ENCODE data around the gene PHC1. TPM values are rescaled to one million over a fixed set of nuclear protein-coding genes. Genes with fewer than 3 reads are reported as not detected.

PHC1 gene
- total RNA-seq, 2 experiments from 2014 or later = 20.3 to 21.6 TPM

DNA sequence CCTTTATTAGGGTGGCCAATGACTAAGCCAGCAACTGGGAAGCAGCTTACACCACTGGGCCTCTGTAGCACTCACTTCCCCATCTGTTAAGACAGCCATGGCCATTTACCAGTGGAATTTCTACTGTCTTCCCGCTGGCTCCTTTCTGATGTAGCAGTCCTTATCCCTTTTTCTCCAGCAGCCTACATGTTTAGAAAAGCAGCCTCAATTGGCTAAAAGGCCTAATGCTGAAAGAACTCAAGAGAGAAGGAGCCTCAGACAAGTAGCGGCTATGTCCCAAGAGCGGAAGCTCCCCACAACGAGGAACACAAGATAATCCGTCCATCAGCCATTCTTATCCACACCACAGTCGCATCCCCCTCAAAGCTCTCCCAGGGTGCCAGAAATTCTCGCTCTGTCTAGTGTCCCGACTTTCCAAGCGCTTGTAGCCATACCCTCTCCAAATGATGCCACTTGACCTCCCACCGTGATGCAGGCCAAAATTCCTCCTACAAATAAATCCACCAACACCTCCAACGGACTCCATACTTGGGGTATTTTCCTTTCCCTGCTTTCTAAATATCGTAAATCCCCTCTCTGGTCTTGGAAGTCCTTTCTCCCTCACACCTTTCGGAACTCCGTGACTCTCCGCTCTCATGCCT is 34.5 kb downstream of the PHC1 start:
- H3K4me1 Mint-ChIP-seq (ENCODE audit: low read depth) = peaks cover 48% of the 10 kb centered on the region
- peak overlapping the region; percentile 90 for H3K27ac Mint-ChIP-seq
- DNase-seq (peak; percentile 29), ATAC-seq (no peak)
- POLR2A ChIA-PET = interaction anchor here (0.6 to 3.9 kb wide), 13 partner anchors 9 to 301 kb away, joined by 3 to 30 read pairs (median 4); no protein-coding TSS in a partner anchor
- peaks cover 48% of the 10 kb centered on the region for H3K36me3 Mint-ChIP-seq (ENCODE audit: low read depth)
- TF ChIP-seq, protein P1, sequence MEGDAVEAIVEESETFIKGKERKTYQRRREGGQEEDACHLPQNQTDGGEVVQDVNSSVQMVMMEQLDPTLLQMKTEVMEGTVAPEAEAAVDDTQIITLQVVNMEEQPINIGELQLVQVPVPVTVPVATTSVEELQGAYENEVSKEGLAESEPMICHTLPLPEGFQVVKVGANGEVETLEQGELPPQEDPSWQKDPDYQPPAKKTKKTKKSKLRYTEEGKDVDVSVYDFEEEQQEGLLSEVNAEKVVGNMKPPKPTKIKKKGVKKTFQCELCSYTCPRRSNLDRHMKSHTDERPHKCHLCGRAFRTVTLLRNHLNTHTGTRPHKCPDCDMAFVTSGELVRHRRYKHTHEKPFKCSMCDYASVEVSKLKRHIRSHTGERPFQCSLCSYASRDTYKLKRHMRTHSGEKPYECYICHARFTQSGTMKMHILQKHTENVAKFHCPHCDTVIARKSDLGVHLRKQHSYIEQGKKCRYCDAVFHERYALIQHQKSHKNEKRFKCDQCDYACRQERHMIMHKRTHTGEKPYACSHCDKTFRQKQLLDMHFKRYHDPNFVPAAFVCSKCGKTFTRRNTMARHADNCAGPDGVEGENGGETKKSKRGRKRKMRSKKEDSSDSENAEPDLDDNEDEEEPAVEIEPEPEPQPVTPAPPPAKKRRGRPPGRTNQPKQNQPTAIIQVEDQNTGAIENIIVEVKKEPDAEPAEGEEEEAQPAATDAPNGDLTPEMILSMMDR (IDR thresholded peaks at IDR 0.05) = no peak
- H3K27me3 Mint-ChIP-seq = no peaks in the 10 kb centered on the region
- CTCF ChIA-PET = interaction anchor here (0.8 to 11.1 kb wide), 20 partner anchors 12 to 300 kb away, joined by 3 to 173 read pairs (median 8); partner anchors contain the start of gene PHC1
- peaks cover 13% of the 10 kb centered on the region for H3K9me3 Mint-ChIP-seq
- intact Hi-C loops (cut with micrococcal nuclease) = loop anchor here (1.0 to 2.0 kb wide), 3 partner anchors 34 to 90 kb away; partner anchors contain the start of gene PHC1
- peak overlapping the region; percentile 94 for H3K4me3 Mint-ChIP-seq

DNA sequence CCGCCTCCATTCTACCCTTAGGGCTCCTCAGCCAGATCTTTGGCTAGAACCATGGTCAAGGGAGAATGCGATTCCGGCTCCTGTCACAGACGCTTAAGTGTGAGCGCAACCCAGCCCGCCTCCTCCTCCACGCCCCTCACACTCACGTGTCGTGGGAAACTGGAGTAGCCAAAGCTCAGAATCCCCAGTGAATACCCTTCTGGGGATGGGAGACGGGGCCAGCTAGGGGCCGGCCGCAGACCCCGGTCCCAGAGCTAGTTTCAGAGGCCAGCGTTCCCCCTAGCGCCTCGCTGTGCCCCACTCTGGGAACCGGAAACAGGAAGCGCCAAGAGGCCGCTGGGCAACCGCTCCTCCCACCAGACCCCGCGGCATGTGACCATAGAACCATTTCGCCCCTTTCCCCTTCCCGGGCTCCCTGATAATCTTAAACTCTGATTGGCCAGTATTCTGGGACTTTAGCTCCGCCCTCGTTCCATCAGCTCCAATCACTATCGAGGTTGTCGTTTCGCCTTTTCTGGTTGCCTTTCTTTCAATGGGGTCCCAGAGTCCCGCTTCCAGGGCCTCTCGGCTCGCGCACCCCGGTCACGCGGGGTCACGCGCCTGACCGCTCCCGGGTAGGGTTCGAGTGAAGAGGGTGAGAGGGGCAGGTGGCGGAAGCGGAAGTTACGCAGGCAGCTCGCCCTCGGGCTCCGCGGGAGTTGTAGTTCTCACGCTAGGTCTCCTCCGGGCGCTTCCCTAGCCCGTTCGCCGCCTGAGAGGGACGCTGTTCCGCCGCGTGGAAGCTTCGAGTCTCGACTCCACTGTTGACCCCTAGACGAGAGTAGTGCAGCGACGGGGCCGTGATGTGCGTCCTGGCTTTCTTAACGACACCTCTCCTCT is 35.3 kb downstream of the PHC1 start, which contains the start of gene M6PR:
TSS of gene M6PR (minus strand) at position 304 of the 879 bp plus-strand sequence. CDS start 3,241 bp downstream, outside the sequence.
- peaks cover 55% of the 10 kb centered on the region for H3K4me1 Mint-ChIP-seq (ENCODE audit: low read depth)
- TF ChIP-seq, protein P1 (IDR thresholded peaks at IDR 0.05) = peak; percentile 43
- DNase-seq = peak; percentile 97
- intact Hi-C loops (cut with micrococcal nuclease) = loop anchor here (1.0 to 5.0 kb wide), 4 partner anchors 35 to 90 kb away; partner anchors contain the start of gene PHC1
- H3K36me3 Mint-ChIP-seq (ENCODE audit: low read depth) = peaks cover 55% of the 10 kb centered on the region
- POLR2A ChIA-PET = interaction anchor here (0.6 to 3.9 kb wide), 17 partner anchors 8 to 302 kb away, joined by 3 to 30 read pairs (median 4); no protein-coding TSS in a partner anchor
- peak within 1 kb of the TSS; percentile 90 for H3K27ac Mint-ChIP-seq
- CTCF ChIA-PET = interaction anchor here (0.6 to 11.1 kb wide), 28 partner anchors 11 to 301 kb away, joined by 3 to 173 read pairs (median 4); partner anchors contain the start of gene PHC1
- H3K4me3 Mint-ChIP-seq = peak within 1 kb of the TSS; percentile 94
- H3K9me3 Mint-ChIP-seq = peaks cover 17% of the 10 kb centered on the region
- ATAC-seq = peak; percentile 83
- H3K27me3 Mint-ChIP-seq = no peaks in the 10 kb centered on the region

DNA sequence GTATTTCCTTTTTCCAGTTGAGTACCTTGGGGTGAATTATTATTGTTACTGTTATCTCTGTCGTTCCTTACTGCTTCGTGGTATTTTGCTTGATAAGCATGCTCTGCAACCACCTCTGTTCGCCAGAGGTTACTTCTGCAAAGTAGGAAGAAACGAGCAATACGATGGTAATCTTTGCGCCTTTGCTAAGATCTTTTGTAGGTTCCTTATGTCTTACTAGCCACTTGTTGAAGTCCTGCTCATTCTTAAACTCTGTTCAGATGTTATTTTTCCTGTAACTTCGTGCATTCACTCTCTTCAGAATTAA is 35.9 kb downstream of the PHC1 start:
- Mint-ChIP-seq H3K9me3 (peaks cover 17% of the 10 kb centered on the region), H3K27ac (peak overlapping the region; percentile 90), H3K36me3 (ENCODE audit: low read depth) (peaks cover 57% of the 10 kb centered on the region), H3K27me3 (no peaks in the 10 kb centered on the region), H3K4me1 (ENCODE audit: low read depth) (peaks cover 58% of the 10 kb centered on the region), H3K4me3 (peak overlapping the region; percentile 94)
- intact Hi-C loops (cut with micrococcal nuclease) = loop anchor here (5.0 kb wide), 1 partner anchor 47 kb away; no protein-coding TSS in a partner anchor
- CTCF ChIA-PET = interaction anchor here (0.8 to 11.1 kb wide), 23 partner anchors 11 to 301 kb away, joined by 3 to 173 read pairs (median 6); partner anchors contain the start of gene PHC1
- TF ChIP-seq, protein P1 (IDR thresholded peaks at IDR 0.05) = no peak
- ATAC-seq (no peak), DNase-seq (no peak)
- POLR2A ChIA-PET = interaction anchor here (0.9 to 3.9 kb wide), 12 partner anchors 10 to 96 kb away, joined by 3 to 30 read pairs (median 5); no protein-coding TSS in a partner anchor

DNA sequence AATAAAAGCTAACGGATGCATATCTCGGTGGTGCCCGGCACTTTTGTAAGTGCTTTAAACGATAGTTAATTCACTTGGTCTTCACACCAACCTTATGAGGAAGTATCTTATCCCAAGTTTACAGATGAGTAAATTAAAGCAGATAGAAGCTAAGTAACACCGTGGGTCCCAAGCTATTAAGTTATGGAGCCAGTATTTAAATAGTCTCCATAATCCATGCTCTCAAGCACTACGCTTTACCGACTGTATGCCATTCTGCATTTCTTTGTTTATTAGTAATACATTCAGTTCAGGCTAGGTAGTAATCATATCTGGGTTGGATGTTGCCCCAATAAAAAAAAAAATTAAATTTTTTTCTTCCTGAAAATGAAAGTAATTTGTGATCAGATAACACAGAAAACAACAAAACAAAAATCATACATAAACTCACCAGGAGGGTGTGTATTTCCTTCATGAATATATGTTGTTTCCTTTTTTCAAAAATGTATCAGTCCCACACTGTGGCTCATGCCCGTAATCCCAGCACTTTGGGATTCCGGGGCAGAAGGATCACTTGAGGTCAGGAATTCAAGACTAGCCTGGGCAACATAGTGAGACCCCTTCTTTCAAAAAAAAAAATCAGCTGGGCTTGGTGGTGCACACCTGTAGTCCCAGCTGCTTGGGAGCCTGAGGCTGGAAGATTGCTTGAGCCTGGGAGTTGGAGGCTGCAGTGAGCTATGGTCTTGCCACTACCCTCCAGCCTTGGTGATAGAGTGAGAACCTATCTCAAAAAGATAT is 36.6 kb downstream of the PHC1 start:
- ATAC-seq = no peak
- Mint-ChIP-seq H3K27me3 (no peaks in the 10 kb centered on the region), H3K27ac (peak overlapping the region; percentile 90), H3K36me3 (ENCODE audit: low read depth) (peaks cover 59% of the 10 kb centered on the region), H3K4me1 (ENCODE audit: low read depth) (peaks cover 59% of the 10 kb centered on the region), H3K4me3 (peak overlapping the region; percentile 94), H3K9me3 (peaks cover 19% of the 10 kb centered on the region)
- DNase-seq = no peak
- CTCF ChIA-PET = interaction anchor here (0.5 to 11.1 kb wide), 20 partner anchors 10 to 1179 kb away, joined by 3 to 173 read pairs (median 5); partner anchors contain the start of gene CLEC7A
- intact Hi-C loops (cut with micrococcal nuclease) = loop anchor here (5.0 kb wide), 1 partner anchor 46 kb away; no protein-coding TSS in a partner anchor
- POLR2A ChIA-PET = interaction anchor here (0.6 to 3.9 kb wide), 12 partner anchors 9 to 718 kb away, joined by 3 to 30 read pairs (median 5); no protein-coding TSS in a partner anchor
- TF ChIP-seq, protein P1 (IDR thresholded peaks at IDR 0.05) = peak; percentile 44

All from activated CD8-positive, alpha-beta T cell treated with anti-CD3 and anti-CD28 coated beads for 36 hours (primary cell).